ENCODE measurements around the gene AGAP5. TPM values are rescaled to one million over a fixed set of nuclear protein-coding genes. Genes with fewer than 3 reads are reported as not detected.
"Not testable (repeated sequence)": the region's sequence is repeated elsewhere in the genome, so short reads cannot be mapped to it uniquely, and the experiment has no call there.

The AGAP5 gene
- total RNA-seq, 1 donor from 2014 or later: 2.9 TPM

DNA sequence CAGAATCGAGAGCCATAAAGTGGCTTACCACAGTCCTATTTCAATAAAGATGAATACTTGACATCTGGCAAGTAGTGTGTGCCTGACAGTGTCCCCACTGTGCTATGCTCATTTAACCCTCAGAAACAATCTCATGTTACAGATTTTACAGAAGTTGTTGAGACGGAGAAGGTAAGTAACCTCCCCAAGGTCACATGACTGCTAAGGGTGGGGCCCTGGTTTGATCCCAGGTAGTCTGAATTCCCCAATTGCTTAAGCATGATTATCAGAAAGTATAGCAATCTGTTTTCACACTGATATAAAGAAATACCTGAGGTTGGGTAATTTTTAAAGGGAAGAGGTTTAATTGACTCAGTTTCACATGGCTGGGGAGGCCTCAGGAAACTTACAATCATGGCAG is 910 bp upstream of the AGAP5 start:
- H3K9me3 Mint-ChIP-seq (ENCODE audit: low read depth); H3K27ac Mint-ChIP-seq (ENCODE audit: unreplicated experiment); H3K4me3 Mint-ChIP-seq (ENCODE audit: unreplicated experiment); H3K27me3 Mint-ChIP-seq (ENCODE audit: low read depth); H3K4me1 Mint-ChIP-seq (ENCODE audit: low read depth); H3K36me3 Mint-ChIP-seq (ENCODE audit: low read depth); DNase-seq (ENCODE audit: low spot score): not testable (repeated sequence)

DNA sequence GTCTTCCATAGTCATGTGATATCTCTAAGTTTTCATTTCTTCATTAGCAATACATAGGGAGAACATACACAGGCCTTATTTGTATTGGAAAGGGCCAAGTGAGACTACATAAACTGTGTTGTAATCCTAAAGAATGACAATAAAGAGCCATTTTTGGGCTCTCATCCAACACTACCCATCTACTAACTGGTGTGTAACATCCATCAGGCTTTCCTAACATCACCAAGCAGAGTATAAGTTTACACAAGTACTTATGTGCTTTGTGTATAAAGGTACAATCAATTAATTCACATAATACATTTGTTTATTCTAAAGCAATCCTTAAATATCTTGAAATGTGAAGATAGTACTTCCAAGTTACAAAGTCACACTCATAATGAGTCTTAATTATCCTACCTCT is 2.6 kb downstream of the AGAP5 start:
- not testable (repeated sequence) for H3K4me1 Mint-ChIP-seq (ENCODE audit: low read depth); H3K36me3 Mint-ChIP-seq (ENCODE audit: low read depth); H3K27me3 Mint-ChIP-seq (ENCODE audit: low read depth); H3K4me3 Mint-ChIP-seq (ENCODE audit: unreplicated experiment); H3K27ac Mint-ChIP-seq (ENCODE audit: unreplicated experiment); H3K9me3 Mint-ChIP-seq (ENCODE audit: low read depth); DNase-seq (ENCODE audit: low spot score)

DNA sequence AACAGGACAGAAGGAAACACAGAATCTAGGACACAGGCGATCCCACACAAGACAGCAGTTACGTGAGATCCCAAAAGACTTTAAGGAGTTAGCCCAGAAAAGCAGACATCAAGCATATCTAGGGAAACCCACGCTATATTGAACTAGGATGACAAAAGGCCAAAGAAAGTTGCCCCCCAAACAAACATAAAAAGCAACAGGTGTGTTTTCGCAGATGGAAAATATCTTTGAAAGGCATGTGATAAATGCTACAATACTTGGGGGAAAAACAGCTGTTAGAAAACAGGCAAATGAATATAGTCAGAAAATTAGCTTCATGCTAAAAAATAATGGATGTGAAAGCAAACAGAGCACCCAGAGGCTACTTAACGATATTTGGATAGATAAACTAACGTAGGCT is 7.2 kb downstream of the AGAP5 start:
- not testable (repeated sequence) for H3K27ac Mint-ChIP-seq (ENCODE audit: unreplicated experiment); H3K36me3 Mint-ChIP-seq (ENCODE audit: low read depth); H3K27me3 Mint-ChIP-seq (ENCODE audit: low read depth); H3K4me1 Mint-ChIP-seq (ENCODE audit: low read depth); H3K4me3 Mint-ChIP-seq (ENCODE audit: unreplicated experiment); H3K9me3 Mint-ChIP-seq (ENCODE audit: low read depth); DNase-seq (ENCODE audit: low spot score)

DNA sequence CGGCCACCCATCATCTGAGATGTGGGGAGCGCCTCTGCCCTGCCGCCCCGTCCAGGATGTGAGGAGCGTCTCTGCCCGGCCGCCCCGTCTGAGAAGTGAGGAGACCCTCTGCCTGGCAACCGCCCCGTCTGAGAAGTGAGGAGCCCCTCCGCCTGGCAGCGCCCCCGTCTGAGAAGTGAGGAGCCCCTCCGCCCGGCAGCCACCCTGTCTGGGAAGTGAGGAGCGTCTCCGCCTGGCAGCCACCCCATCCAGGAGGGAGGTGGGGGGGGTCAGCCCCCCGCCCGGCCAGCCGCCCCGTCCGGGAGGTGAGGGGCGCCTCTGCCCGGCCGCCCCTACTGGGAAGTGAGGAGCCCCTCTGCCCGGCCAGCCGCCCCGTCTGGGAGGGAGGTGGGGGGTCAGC is 8.3 kb downstream of the AGAP5 start:
- not testable (repeated sequence) for H3K4me1 Mint-ChIP-seq (ENCODE audit: low read depth); H3K9me3 Mint-ChIP-seq (ENCODE audit: low read depth); H3K36me3 Mint-ChIP-seq (ENCODE audit: low read depth); DNase-seq (ENCODE audit: low spot score); H3K27ac Mint-ChIP-seq (ENCODE audit: unreplicated experiment); H3K4me3 Mint-ChIP-seq (ENCODE audit: unreplicated experiment); H3K27me3 Mint-ChIP-seq (ENCODE audit: low read depth)

DNA sequence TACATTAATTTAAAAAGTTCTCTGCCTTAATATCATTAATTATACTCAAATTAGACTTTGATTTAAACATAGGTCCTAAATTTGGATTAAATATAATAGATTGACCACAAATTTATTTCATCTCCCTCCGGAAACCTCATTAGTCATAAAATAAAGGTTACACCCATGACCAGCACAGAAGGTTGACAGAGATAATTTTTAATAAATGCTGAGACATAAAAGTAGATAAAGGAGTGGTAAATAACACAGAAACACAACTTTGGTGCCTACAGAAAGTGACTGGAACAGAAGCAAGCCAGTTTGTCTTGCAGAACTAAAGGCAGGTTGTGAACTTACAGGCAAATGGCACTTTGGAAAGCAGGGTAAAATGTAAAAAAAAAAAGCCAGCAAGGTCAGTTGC is 10.3 kb downstream of the AGAP5 start:
- H3K27ac Mint-ChIP-seq (ENCODE audit: unreplicated experiment); H3K36me3 Mint-ChIP-seq (ENCODE audit: low read depth); DNase-seq (ENCODE audit: low spot score); H3K4me3 Mint-ChIP-seq (ENCODE audit: unreplicated experiment); H3K4me1 Mint-ChIP-seq (ENCODE audit: low read depth); H3K27me3 Mint-ChIP-seq (ENCODE audit: low read depth); H3K9me3 Mint-ChIP-seq (ENCODE audit: low read depth): not testable (repeated sequence)

DNA sequence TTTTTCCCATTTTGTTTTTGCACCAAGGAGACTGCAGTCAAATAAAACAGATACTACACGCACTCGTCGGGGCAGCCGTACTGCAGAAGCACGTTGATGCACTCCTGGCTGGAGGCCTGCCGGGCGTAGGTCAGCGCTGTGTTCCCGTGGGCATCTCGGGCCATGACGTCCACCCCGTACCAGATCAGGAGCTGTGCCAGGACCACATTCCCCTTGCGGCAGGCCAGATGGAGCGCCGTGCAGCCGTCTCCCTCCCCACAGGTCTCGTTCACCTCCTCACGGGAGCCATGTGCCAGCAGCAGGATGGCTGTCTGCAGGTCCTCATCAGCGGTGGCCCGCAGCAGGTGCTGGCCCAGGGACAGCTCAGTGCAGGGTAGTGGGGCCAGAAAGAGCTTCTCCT is 23.4 kb downstream of the AGAP5 start:
- not testable (repeated sequence) for H3K27me3 Mint-ChIP-seq (ENCODE audit: low read depth); H3K9me3 Mint-ChIP-seq (ENCODE audit: low read depth); H3K27ac Mint-ChIP-seq (ENCODE audit: unreplicated experiment); H3K4me1 Mint-ChIP-seq (ENCODE audit: low read depth); H3K4me3 Mint-ChIP-seq (ENCODE audit: unreplicated experiment); DNase-seq (ENCODE audit: low spot score); H3K36me3 Mint-ChIP-seq (ENCODE audit: low read depth)

DNA sequence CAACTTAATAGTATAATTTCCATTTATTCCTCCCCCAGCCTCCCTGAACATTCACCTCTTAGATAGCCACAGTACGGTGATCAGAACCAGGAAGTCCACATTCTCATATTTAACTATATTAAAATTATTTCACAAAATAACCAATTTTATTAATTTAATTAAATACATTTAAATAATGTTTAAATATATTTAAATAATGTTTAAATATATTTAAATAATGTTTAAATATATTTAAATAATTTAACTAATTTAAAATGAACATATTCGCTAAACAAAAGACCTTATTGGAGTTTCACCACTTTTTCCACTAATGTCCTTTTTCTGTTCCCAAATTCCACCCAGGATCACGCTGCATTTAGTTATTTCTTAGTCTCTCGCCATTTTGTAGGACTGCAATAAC is 29.5 kb downstream of the AGAP5 start:
- not testable (repeated sequence) for H3K4me1 Mint-ChIP-seq (ENCODE audit: low read depth)

DNA sequence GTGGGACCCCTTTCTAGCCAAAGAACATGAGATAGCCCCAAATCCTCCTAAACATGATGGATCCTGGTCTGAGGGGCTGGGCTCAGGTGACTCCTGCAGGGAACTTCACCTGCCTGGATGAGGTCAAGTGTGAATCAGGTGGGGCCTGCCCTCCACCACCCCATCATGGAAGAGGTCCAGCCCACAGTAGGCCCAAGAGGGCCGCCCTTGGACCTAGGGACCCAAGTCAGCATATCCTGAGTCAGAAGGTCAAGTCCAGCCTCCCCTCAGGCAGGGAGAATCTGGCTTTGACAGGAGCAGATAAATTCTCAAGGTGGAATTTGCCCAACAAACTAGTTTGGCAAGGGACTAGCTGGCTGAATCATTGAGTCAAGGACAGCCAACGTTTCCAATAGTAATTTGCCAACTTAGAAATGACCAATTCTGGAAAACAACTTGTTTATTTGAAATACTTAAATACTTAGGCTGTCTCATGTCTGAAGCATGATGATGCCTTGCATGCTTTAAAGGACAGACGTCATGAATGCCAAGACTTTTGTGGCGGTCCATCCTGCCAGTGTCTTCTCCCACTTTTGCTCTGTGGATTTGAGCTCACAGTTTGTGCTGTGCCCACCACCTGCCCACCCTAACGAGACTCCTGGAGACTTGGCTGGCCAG is 31.6 kb downstream of the AGAP5 start:
- not testable (repeated sequence) for H3K27ac Mint-ChIP-seq (ENCODE audit: unreplicated experiment); H3K27me3 Mint-ChIP-seq (ENCODE audit: low read depth); H3K36me3 Mint-ChIP-seq (ENCODE audit: low read depth); H3K4me3 Mint-ChIP-seq (ENCODE audit: unreplicated experiment); H3K9me3 Mint-ChIP-seq (ENCODE audit: low read depth); DNase-seq (ENCODE audit: low spot score)
- H3K4me1 Mint-ChIP-seq (ENCODE audit: low read depth): peaks cover 10% of the 10 kb centered on the region

More for the DNA sequence above, 29.5 kb downstream of the AGAP5 start:
- not testable (repeated sequence) for H3K4me3 Mint-ChIP-seq (ENCODE audit: unreplicated experiment); DNase-seq (ENCODE audit: low spot score); H3K9me3 Mint-ChIP-seq (ENCODE audit: low read depth); H3K27me3 Mint-ChIP-seq (ENCODE audit: low read depth); H3K27ac Mint-ChIP-seq (ENCODE audit: unreplicated experiment); H3K36me3 Mint-ChIP-seq (ENCODE audit: low read depth)

DNA sequence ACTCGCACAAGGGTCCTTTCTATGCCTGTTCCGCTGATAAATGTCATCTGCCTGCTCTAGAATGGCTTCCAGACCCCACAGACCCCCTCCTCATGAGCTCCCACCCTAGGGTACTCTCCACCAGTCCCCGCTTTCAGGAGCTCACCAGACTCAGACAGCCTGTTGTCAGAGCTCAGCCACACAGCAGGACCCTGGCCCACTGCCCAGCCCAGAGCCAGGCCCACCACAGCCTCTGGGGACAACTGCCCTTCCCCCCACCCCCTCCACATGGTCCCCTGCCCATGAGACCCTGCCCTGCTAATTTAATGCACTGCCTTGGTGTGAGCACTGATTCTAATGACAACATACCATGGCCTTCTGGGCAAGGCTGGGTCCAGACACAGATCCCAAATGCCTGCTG is 32.3 kb downstream of the AGAP5 start:
- H3K9me3 Mint-ChIP-seq (ENCODE audit: low read depth); H3K27me3 Mint-ChIP-seq (ENCODE audit: low read depth); H3K27ac Mint-ChIP-seq (ENCODE audit: unreplicated experiment); H3K36me3 Mint-ChIP-seq (ENCODE audit: low read depth); H3K4me3 Mint-ChIP-seq (ENCODE audit: unreplicated experiment); DNase-seq (ENCODE audit: low spot score): not testable (repeated sequence)
- H3K4me1 Mint-ChIP-seq (ENCODE audit: low read depth): peaks cover 17% of the 10 kb centered on the region

DNA sequence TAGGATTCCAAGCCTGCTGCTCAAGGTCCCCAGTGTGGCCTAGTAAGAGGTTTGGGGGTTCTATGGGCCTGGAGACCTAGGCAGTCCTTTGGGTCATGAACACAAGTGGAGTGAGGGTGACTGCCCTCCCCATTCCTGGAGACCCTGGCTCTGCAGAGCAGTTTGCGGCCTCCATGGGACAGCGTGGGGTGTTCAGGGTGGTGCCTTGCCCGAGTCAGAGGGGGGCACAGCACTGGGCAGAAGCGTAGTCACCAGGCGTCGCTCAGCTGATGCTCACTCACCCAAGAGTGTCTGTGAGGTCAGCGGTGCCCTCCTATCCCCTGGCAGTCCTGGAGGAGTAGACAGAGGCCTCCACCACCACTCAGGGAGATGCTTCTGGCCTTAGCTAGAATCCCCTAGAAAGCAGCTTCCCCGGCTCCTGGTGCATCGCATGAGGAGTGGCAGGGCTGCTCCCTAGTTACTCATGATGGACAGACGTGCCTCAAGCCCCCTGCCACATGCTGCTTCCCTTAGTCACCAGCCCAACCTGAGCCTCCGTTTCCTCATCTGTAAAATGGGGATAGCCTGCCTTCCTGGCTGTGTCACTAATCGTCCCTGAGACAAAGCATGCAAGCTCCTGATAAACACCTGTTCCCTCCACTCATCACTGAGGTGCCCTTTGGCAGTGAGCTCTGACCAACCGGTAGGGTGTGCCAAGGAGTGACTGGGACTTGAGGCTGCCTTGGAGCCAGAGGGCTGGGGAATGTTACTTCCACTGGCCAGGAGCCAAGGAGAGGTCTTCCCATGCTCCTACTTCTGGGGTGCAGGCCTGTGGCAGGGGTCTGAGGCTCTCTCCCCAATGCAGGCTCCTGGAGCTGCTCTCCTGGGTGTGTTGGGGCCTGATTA is 33.5 kb downstream of the AGAP5 start:
- H3K4me3 Mint-ChIP-seq (ENCODE audit: unreplicated experiment); H3K27me3 Mint-ChIP-seq (ENCODE audit: low read depth); DNase-seq (ENCODE audit: low spot score); H3K9me3 Mint-ChIP-seq (ENCODE audit: low read depth); H3K36me3 Mint-ChIP-seq (ENCODE audit: low read depth); H3K27ac Mint-ChIP-seq (ENCODE audit: unreplicated experiment): not testable (repeated sequence)
- peaks cover 21% of the 10 kb centered on the region for H3K4me1 Mint-ChIP-seq (ENCODE audit: low read depth)

DNA sequence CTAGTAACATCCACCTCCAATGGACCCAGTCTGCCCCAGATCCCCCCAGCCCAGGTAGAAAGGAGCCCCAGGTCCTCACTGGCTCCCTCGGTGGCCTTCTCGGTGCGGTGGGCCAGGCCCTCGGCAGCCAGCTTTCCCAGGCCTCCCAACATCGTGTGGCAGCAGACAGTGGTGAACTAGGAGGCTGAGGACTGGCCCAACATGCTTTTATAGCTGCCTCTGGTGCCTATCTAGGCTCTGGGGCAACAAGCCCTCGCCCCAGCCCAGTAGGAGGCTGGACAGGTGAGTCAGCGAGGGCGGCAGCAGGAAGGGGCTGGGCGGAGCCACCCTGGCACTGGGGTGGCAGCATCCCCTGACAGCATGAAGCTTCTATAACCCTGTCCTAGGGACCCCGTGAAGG is 34.3 kb downstream of the AGAP5 start:
- H3K36me3 Mint-ChIP-seq (ENCODE audit: low read depth); DNase-seq (ENCODE audit: low spot score); H3K27me3 Mint-ChIP-seq (ENCODE audit: low read depth); H3K9me3 Mint-ChIP-seq (ENCODE audit: low read depth); H3K27ac Mint-ChIP-seq (ENCODE audit: unreplicated experiment); H3K4me3 Mint-ChIP-seq (ENCODE audit: unreplicated experiment): not testable (repeated sequence)
- H3K4me1 Mint-ChIP-seq (ENCODE audit: low read depth): peaks cover 19% of the 10 kb centered on the region

DNA sequence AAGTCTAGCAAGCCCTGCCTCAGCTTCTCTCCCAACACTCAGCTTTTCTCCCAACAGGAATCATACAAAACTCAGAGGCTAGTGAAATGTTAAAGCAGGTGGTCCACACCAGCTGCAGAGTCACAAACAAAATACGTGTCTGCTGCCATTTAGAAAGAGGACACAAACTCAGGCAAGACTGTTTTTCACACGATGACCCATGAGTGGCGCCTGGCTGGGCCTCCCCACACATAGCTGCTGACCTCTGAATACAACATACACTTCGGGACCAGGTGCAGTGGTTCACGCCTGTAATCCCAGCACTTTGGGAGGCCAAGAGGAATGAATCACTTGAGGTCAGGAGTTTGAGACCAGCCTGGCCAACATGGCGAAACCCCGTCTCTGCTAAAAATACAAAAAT is 35.2 kb downstream of the AGAP5 start:
- peaks cover 18% of the 10 kb centered on the region for H3K4me1 Mint-ChIP-seq (ENCODE audit: low read depth)
- not testable (repeated sequence) for H3K27ac Mint-ChIP-seq (ENCODE audit: unreplicated experiment); H3K36me3 Mint-ChIP-seq (ENCODE audit: low read depth); DNase-seq (ENCODE audit: low spot score); H3K9me3 Mint-ChIP-seq (ENCODE audit: low read depth); H3K4me3 Mint-ChIP-seq (ENCODE audit: unreplicated experiment); H3K27me3 Mint-ChIP-seq (ENCODE audit: low read depth)
